H9 (cell line): Measurements from ENCODE around the gene FAM53A. TPM values are rescaled to one million over a fixed set of nuclear protein-coding genes. Genes with fewer than 3 reads are reported as not detected.

Experiments
- DNase-seq: peaks from one replicate; pipeline ENCODE4 v3.0.0-alpha.2; 2017
- H2AFZ ChIP-seq: one replicate; pipeline ENCODE4 v1.6.1; 2013; ENCODE audit warnings: mild to moderate bottlenecking, low read length, control low read depth, moderate library complexity
- H2AK5ac ChIP-seq: 2 replicates; pipeline ENCODE4 v1.6.1; 2013; ENCODE audit warnings: low read length, control low read depth, mixed read lengths; ENCODE audit not compliant: insufficient read length
- H2BK120ac ChIP-seq: one replicate; pipeline ENCODE4 v1.6.1; 2013; ENCODE audit warnings: low read depth, mild to moderate bottlenecking, low read length, control low read depth, inconsistent platforms; ENCODE audit not compliant: poor library complexity, severe bottlenecking
- H2BK12ac ChIP-seq: 2 replicates; pipeline ENCODE4 v1.6.1; 2013; ENCODE audit warnings: low read length, control low read depth, mixed read lengths, low read depth; ENCODE audit not compliant: insufficient read length
- H2BK15ac ChIP-seq: 2 replicates; pipeline ENCODE4 v1.6.1; 2013; ENCODE audit warnings: low read depth, low read length, control low read depth
- H2BK20ac ChIP-seq: one replicate; pipeline ENCODE4 v1.6.1; 2013; ENCODE audit warnings: low read depth, mild to moderate bottlenecking, low read length, control low read depth, inconsistent platforms; ENCODE audit not compliant: poor library complexity, severe bottlenecking
- H2BK5ac ChIP-seq: 2 replicates; pipeline ENCODE4 v1.6.1; 2013; ENCODE audit warnings: low read length, control low read depth, mixed read lengths; ENCODE audit not compliant: insufficient read length
- H3K14ac ChIP-seq: 2 replicates; pipeline ENCODE4 v1.6.1; 2013; ENCODE audit warnings: low read length, control low read depth; ENCODE audit not compliant: insufficient read depth
- H3K18ac ChIP-seq: 2 replicates; pipeline ENCODE4 v1.6.1; 2013; ENCODE audit warnings: low read depth, mild to moderate bottlenecking, mixed read lengths, low read length, control low read depth; ENCODE audit not compliant: insufficient read length
- H3K23ac ChIP-seq: 2 replicates; pipeline ENCODE4 v1.6.1; 2013; ENCODE audit warnings: low read length, control low read depth, mixed read lengths, low read depth; ENCODE audit not compliant: insufficient read length
- H3K23me2 ChIP-seq: 2 replicates; pipeline ENCODE4 v1.6.1; 2013; ENCODE audit warnings: low read depth, mild to moderate bottlenecking, mixed read lengths, low read length, control low read depth; ENCODE audit not compliant: insufficient read length, poor library complexity, severe bottlenecking
- H3K27ac ChIP-seq: 2 replicates; pipeline ENCODE4 v1.5.1; 2013; ENCODE audit warnings: low read length, control low read depth, mixed read lengths, low read depth; ENCODE audit not compliant: insufficient read length
- H3K27me3 ChIP-seq: 2 replicates; pipeline ENCODE4 v1.6.1; 2013; ENCODE audit warnings: low read length, control low read depth, inconsistent platforms; ENCODE audit not compliant: insufficient read depth
- H3K4ac ChIP-seq: 2 replicates; pipeline ENCODE4 v1.6.1; 2013; ENCODE audit warnings: low read depth, mild to moderate bottlenecking, control low read depth, inconsistent platforms, low read length, moderate library complexity
- H3K4me1 ChIP-seq: 2 replicates; pipeline ENCODE4 v1.6.1; 2013; ENCODE audit warnings: low read length, control low read depth, inconsistent platforms; ENCODE audit not compliant: insufficient read depth
- H3K4me2 ChIP-seq: 2 replicates; pipeline ENCODE4 v1.6.1; 2013; ENCODE audit warnings: low read length, control low read depth, mixed read lengths; ENCODE audit not compliant: insufficient read length, insufficient read depth
- H3K56ac ChIP-seq: 2 replicates; pipeline ENCODE4 v1.6.1; 2013; ENCODE audit warnings: low read depth, mild to moderate bottlenecking, mixed read lengths, low read length, control low read depth; ENCODE audit not compliant: insufficient read length
- H3K79me1 ChIP-seq: 2 replicates; pipeline ENCODE4 v1.6.1; 2013; ENCODE audit warnings: low read depth, mild to moderate bottlenecking, moderate library complexity, low read length, control low read depth, inconsistent platforms; ENCODE audit not compliant: insufficient read depth, poor library complexity, severe bottlenecking
- H3K79me2 ChIP-seq: 2 replicates; pipeline ENCODE4 v1.6.1; 2013; ENCODE audit warnings: low read length, control low read depth, inconsistent platforms; ENCODE audit not compliant: insufficient read depth
- H3K9ac ChIP-seq: 2 replicates; pipeline ENCODE4 v1.6.1; 2013; ENCODE audit warnings: low read length, control low read depth, mixed read lengths; ENCODE audit not compliant: insufficient read length; ENCODE audit errors: extremely low read depth
- H3K9me3 ChIP-seq: one replicate; pipeline ENCODE4 v1.6.1; 2013; ENCODE audit warnings: low read depth, low read length, inconsistent platforms; ENCODE audit not compliant: control insufficient read depth
- H3T11ph ChIP-seq: one replicate; pipeline ENCODE4 v1.6.1; 2013; ENCODE audit warnings: mild to moderate bottlenecking, low read length, control low read depth, inconsistent platforms
- H4K20me1 ChIP-seq: one replicate; pipeline ENCODE4 v1.6.1; 2013; ENCODE audit not compliant: control insufficient read depth, insufficient read length, insufficient read depth
- H4K5ac ChIP-seq: 2 replicates; pipeline ENCODE4 v1.6.1; 2013; ENCODE audit warnings: low read depth, mild to moderate bottlenecking, mixed read lengths, low read length, control low read depth; ENCODE audit not compliant: insufficient read length
- H4K8ac ChIP-seq: replicated peaks from 2 replicates; pipeline ENCODE4 v1.6.1; 2013; ENCODE audit warnings: low read length, control low read depth, mixed read lengths, low read depth; ENCODE audit not compliant: insufficient read length
- H4K91ac ChIP-seq: 2 replicates; pipeline ENCODE4 v1.6.1; 2013; ENCODE audit warnings: low read depth, mild to moderate bottlenecking, moderate library complexity, mixed read lengths, low read length, control low read depth; ENCODE audit not compliant: insufficient read length
- H3K27ac Mint-ChIP-seq, 3 experiments: 2 replicates in 2 of 3; 3 replicates in 1 of 3; pipeline ENCODE4 v1.8.0; 2020 to 2021; ENCODE audit warnings: mixed read lengths in 3 of 3, mild to moderate bottlenecking in 1 of 3, moderate library complexity in 1 of 3
- H3K27me3 Mint-ChIP-seq: 2 replicates; pipeline ENCODE4 v1.8.0; 2021; ENCODE audit warnings: low read depth, mild to moderate bottlenecking, moderate library complexity, mixed read lengths
- H3K36me3 Mint-ChIP-seq, 3 experiments: 2 replicates in 2 of 3; 3 replicates in 1 of 3; pipeline ENCODE4 v1.8.0; 2020 to 2021; ENCODE audit warnings: low read depth in 3 of 3, mixed read lengths in 3 of 3; ENCODE audit not compliant: insufficient read depth in 1 of 3
- H3K4me1 Mint-ChIP-seq, 2 experiments: 2 replicates each; pipeline ENCODE4 v1.8.0; 2020; ENCODE audit warnings: mixed read lengths in 2 of 2
- H3K4me3 Mint-ChIP-seq, 2 experiments: 2 replicates in 1 of 2; 3 replicates in 1 of 2; pipeline ENCODE4 v1.8.0; 2020 to 2021; ENCODE audit warnings: mild to moderate bottlenecking in 2 of 2, mixed read lengths in 2 of 2, moderate library complexity in 1 of 2
- H3K9me3 Mint-ChIP-seq, 2 experiments: 2 replicates in 1 of 2; 3 replicates in 1 of 2; pipeline ENCODE4 v1.8.0; 2020; ENCODE audit warnings: mild to moderate bottlenecking in 2 of 2, mixed read lengths in 2 of 2, moderate library complexity in 1 of 2
- CTCF ChIP-seq: fragments of 200-600 bp; sonication (generic); conservative IDR thresholded peaks from 3 replicates; pipeline ENCODE4 v1.8.0; 2021; ENCODE audit warnings: antibody characterized with exemption, mild to moderate bottlenecking
- WGBS: extraction: QIAGEN DNeasy Blood & Tissue Kit; methylation state at CpG from one replicate; pipeline ENCODE4 v1.1.7; 2013; ENCODE audit warnings: missing lambda C conversion rate, low lambda C conversion rate, mixed read lengths; ENCODE audit not compliant: insufficient read length; ENCODE audit errors: extremely low coverage; 5-methylcytosine and 5-hydroxymethylcytosine counted together
- total RNA-seq: library from RNA; stranded (reverse); gene quantifications from 2 replicates; pipeline ENCODE4 v1.2.1, GENCODE V29; 2021

FAM53A gene
- total RNA-seq, 1 experiment from 2014 or later: 2.4 TPM

- Mint-ChIP-seq H3K27me3 (no peaks in the 10 kb centered on the region), H3K9me3 (no peaks in the 10 kb centered on the region), H3K36me3 (peaks cover 32 to 77% (median 54%) of the 10 kb centered on the region in 3 experiments; a peak in 6 of 7 replicates), H3K4me1 (no peaks in the 10 kb centered on the region), H3K4me3 (no peak overlapping the region), H3K27ac (no peak overlapping the region; a peak in 1 of 7 replicates)
- no peak overlapping the region for H4K91ac ChIP-seq
- H3K79me2 ChIP-seq: no peaks in the 10 kb centered on the region
- no peak overlapping the region for H2BK12ac ChIP-seq
- H3K79me1 ChIP-seq: no peaks in the 10 kb centered on the region
- H4K5ac ChIP-seq: no peak overlapping the region
- no peaks in the 10 kb centered on the region for H3K27me3 ChIP-seq
- TF ChIP-seq CTCF: peak; percentile 97
- H2BK120ac ChIP-seq: no peak overlapping the region
- no peak overlapping the region for H3K4ac ChIP-seq
- no CpG with 5 or more reads among the region's 7 CpGs for WGBS
- H2BK20ac ChIP-seq: no peak overlapping the region
- no peak overlapping the region for H3T11ph ChIP-seq
- no peak overlapping the region for H3K18ac ChIP-seq
- peak; percentile 75 for DNase-seq
- no peak overlapping the region for H2BK15ac ChIP-seq
- no peaks in the 10 kb centered on the region for H3K23me2 ChIP-seq
- H3K9me3 ChIP-seq: no peaks in the 10 kb centered on the region
- H3K4me1 ChIP-seq: no peaks in the 10 kb centered on the region
- H3K56ac ChIP-seq: no peak overlapping the region
- H4K8ac ChIP-seq: no peak overlapping the region
- H3K23ac ChIP-seq: no peak overlapping the region
- H4K20me1 ChIP-seq: peaks cover 2% of the 10 kb centered on the region
- H2BK5ac ChIP-seq: no peak overlapping the region
- no peak overlapping the region for H3K9ac ChIP-seq
- H2AFZ ChIP-seq: no peak overlapping the region
- H2AK5ac ChIP-seq: no peak overlapping the region
- H3K14ac ChIP-seq: no peak overlapping the region
- no peak overlapping the region for H3K4me2 ChIP-seq
- H3K27ac ChIP-seq: no peak overlapping the region
Measured at GRCh38 chr4:1693131-1693896, 9.2 kb upstream of the FAM53A start.
